Epithelial cell of proximal tubule (primary cell): ENCODE results near the gene DCXR. TPM values are rescaled to one million over a fixed set of nuclear protein-coding genes. Genes with fewer than 3 reads are reported as not detected.

Source experiments
- DNase-seq: peaks from one replicate; pipeline ENCODE4 v3.0.0-alpha.2; 2011; ENCODE audit warnings: low read depth
- H3K4me3 ChIP-seq: 2 replicates; pipeline ENCODE4 v1.5.1; 2011; ENCODE audit warnings: low read depth, mild to moderate bottlenecking, low read length
- total RNA-seq: library from RNA; depleted of rRNA; stranded (reverse); fragments of >200 nt; gene quantifications from 2 replicates; pipeline ENCODE4 v1.2.3, GENCODE V29; 2015
- TF ChIP-seq, protein P1 (sequence below): conservative IDR thresholded peaks from 2 replicates; pipeline ENCODE4 v1.5.1; 2012; ENCODE audit warnings: low read depth, mild to moderate bottlenecking, low read length

The DCXR gene
- total RNA-seq: 85.4 and 93.1 TPM in 2 replicates

DNA sequence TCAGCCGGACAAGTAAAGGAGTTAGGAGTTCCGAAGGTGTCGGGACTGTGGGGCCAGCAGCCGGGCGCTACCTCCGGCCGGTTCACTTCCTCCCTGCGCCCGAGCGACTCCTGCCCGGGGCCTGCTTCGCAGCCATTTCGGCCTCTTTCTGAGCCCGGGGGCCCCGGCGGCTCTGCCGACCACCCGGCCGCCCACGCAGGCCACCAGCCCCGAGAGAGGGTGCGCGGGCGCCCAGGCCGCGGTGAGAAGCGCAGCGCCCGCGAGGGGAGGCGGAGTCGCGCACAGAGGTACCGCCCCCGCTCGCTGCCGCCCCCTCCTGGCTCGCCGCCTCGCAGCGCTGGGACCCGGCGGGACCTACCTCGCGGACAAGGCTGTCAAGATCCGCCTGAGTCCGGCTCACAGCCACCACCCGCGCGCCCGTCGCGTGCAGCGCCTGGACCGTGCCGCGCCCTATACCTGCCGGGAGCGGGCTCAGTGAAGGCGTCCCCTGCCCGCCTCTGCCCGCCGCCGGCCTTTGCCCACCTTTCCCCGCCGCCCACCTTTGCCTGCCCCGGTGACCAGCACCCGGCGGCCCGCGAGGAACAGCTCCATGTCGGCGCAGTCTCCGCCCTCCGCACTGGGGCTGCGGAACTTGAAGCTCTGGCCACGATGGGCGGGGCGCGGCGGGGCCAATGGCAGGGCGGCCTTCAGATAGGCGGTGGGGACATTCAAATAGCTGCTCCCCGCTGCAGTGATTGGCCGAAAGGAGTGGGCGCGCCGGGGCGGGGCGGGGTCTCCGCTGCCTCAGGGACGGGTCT, at the start of gene DCXR:
Gene DCXR, minus strand, starts transcription at position 606 of the 797 bp plus-strand sequence. Its CDS starts 15 bp downstream, at position 591.
- TF ChIP-seq, protein P1, sequence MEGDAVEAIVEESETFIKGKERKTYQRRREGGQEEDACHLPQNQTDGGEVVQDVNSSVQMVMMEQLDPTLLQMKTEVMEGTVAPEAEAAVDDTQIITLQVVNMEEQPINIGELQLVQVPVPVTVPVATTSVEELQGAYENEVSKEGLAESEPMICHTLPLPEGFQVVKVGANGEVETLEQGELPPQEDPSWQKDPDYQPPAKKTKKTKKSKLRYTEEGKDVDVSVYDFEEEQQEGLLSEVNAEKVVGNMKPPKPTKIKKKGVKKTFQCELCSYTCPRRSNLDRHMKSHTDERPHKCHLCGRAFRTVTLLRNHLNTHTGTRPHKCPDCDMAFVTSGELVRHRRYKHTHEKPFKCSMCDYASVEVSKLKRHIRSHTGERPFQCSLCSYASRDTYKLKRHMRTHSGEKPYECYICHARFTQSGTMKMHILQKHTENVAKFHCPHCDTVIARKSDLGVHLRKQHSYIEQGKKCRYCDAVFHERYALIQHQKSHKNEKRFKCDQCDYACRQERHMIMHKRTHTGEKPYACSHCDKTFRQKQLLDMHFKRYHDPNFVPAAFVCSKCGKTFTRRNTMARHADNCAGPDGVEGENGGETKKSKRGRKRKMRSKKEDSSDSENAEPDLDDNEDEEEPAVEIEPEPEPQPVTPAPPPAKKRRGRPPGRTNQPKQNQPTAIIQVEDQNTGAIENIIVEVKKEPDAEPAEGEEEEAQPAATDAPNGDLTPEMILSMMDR: peak; percentile 62
- peak within 1 kb of the TSS; percentile 70 for H3K4me3 ChIP-seq
- DNase-seq: peak; percentile 42

DNA sequence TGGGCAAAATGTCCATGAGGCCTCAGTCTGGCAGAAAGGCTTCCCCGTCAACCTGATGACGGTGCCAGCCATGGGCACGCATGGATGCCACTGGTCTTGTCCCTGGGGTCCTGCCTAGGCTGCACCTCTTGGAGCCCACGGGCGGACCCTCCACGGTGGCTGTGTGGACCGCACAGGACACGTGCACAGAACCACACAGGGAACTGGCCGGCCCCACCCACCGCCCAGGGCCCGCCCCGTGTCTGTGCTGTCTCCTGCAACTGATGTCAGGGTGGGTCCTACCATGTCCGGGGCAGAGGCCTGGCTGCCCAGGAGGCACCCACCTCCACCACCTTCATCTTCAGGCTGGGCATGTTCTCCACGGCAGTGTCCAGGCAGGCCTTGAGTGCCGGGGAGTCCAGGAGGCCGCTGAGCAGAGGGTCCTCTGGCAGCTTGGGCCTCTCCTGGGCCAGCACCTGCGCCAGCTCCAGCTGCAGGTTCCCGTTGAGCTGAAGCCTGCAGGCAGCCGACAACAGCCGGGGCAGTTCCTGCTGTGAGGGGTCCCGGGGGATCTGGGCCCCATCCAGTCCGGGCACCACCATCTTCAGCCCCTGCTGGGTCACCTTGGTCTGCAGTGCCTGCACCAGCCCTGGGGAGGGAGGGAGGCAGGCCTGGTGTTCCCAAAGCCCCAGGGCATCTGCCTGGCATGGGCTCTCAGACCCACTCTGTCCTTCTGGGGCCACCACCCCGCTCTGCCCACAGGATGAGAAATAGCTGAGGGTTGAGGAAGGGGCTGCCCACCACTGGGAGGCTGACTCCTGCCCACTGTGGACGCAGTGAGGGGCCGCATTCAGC, 48.7 kb upstream of the DCXR start:
- TF ChIP-seq, protein P1: no peak
- DNase-seq: no peak
- no peak overlapping the region for H3K4me3 ChIP-seq

DNA sequence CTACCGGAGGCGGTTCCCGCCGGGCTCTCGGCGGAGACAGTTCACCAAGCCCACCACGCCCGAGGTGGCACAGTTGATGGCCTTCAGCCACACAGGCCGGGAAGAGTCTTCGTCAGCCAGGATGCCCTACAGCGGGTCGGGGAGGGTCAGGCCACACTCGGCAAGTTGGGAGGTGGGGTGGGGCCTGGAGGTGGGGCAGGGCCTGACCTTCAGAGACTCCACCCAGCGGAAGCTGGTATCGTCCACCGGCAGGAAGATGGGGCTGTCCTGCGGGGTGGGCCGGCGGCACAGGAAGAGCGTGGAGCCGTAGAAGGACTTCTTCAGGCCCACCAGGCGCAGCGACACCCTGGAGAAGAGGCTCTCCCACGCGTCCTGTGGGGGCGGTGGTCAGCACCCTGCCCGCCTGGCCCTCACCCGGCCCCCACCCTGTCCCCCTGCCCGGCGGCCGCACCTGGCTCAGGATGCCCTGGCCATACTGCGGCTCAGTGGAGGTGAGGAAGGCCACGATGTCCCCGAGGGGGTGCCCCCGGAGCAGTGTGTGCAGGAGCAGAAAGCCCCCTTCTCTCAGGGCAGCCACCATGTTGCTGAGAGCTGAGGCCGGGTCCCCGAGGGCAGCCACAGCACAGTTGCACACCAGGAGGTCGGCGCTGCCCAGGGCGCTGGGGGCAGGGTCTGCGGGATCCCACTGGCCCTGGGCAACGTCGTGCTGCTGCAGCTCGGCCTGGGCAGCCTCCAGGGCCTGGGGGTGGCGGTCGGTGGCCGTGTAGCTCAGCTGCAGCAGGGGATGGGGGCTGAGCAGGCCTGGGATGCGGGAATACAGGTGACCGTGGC, 47.7 kb upstream of the DCXR start:
- DNase-seq: no peak
- no peak overlapping the region for H3K4me3 ChIP-seq
- TF ChIP-seq, protein P1: no peak

DNA sequence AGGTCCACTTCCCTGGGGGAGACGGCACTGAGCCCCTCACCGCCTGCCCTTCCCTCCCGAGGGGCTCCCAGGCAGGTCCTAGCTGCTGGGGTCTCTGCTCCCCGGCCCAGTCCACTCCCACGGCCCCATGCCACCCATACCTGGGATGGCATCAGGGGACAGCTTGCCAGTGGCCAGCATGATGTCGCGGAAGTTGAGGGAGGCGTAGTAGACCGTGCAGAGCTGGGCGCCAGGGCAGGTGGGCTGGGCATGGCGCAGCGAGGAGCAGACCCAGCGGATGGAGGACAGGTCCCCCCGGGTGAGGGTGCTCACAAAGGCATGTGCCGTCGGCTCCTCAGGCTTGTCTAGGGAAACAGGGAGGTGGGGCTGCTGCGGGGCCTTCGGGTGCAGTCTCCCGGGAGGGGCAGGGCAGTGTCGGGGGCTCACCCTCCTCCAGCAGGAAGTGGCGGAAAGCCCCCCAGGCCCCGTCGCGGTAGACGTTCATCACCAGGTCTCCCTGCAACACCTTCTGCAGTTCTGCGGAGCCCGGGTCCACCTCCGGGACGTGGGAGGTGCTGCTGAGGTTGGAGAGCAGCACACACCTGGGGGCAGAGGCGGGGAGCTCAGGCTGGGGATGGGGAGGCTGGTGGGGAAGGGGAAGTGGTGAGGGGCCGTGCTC, 47.0 kb upstream of the DCXR start:
- DNase-seq: no peak
- H3K4me3 ChIP-seq: no peak overlapping the region
- TF ChIP-seq, protein P1: no peak

- no peak for DNase-seq
- no peak overlapping the region for H3K4me3 ChIP-seq
- TF ChIP-seq, protein P1: no peak
These were observed 46.2 kb upstream of the DCXR start for GRCh38 chr17:82083533-82084359.
